ENCODE data around the gene CECR2.

GRCh38 chr22:17429516-17429915, 60.3 kb downstream of the CECR2 start:
- TF ChIP-seq CTCF (IDR thresholded peaks at IDR 0.05; ENCODE audit: poor library complexity, severe bottlenecking) = no peak
- no peak for TF ChIP-seq EP300 (conservative IDR thresholded peaks at IDR 0.05; ENCODE audit: poor library complexity, severe bottlenecking)
- no peak for TF ChIP-seq RAD21 (conservative IDR thresholded peaks at IDR 0.05)
- TF ChIP-seq MXI1 (conservative IDR thresholded peaks at IDR 0.05; ENCODE audit: poor library complexity, severe bottlenecking) = no peak
- no peak for TF ChIP-seq EZH2 (IDR thresholded peaks at IDR 0.05; ENCODE audit: borderline replicate concordance, insufficient read depth, low read length, poor library complexity, severe bottlenecking)
- no peak for TF ChIP-seq TAF1 (IDR thresholded peaks at IDR 0.05; ENCODE audit: low read depth)
- TF ChIP-seq SMC3 (conservative IDR thresholded peaks at IDR 0.05; ENCODE audit: poor library complexity) = no peak
- TF ChIP-seq POLR2AphosphoS5 (IDR thresholded peaks at IDR 0.05) = no peak
- TF ChIP-seq REST (IDR thresholded peaks at IDR 0.05; ENCODE audit: borderline replicate concordance) = no peak
